Esophagus muscularis mucosa (tissue), 4 donors: ENCODE results near the gene FTO.

Experiments used
- CTCF ChIP-seq, 3 experiments: fragments of 200-600 bp in 2 of 3; fragments of 450-650 bp in 1 of 3; sonication (generic) in 2 of 3; IDR thresholded peaks; one replicate each; pipeline ENCODE4 v1.5.1; 2017 to 2019; ENCODE audit warnings: antibody characterized with exemption in 3 of 3, mild to moderate bottlenecking in 2 of 3, moderate library complexity in 1 of 3
- EP300 ChIP-seq: sonication (generic); formaldehyde crosslinking; IDR thresholded peaks from one replicate; pipeline ENCODE4 v1.6.1; 2017; ENCODE audit warnings: antibody characterized with exemption
- POLR2A ChIP-seq: fragments of 450-650 bp; IDR thresholded peaks from one replicate; pipeline ENCODE4 v1.6.1; 2017; ENCODE audit warnings: antibody characterized with exemption, moderate library complexity, mild to moderate bottlenecking, low read depth
- POLR2AphosphoS5 ChIP-seq, 2 donors: sonication (generic); formaldehyde crosslinking; IDR thresholded peaks; one replicate each; pipeline ENCODE4 v1.6.1; 2017; ENCODE audit warnings: antibody characterized with exemption in 2 of 2

GRCh38 chr16:53695070-53695469, 8.9 kb upstream of the FTO start:
- TF ChIP-seq POLR2A, result no peak
- TF ChIP-seq CTCF (IDR thresholded peaks at IDR 0.05), result no peak
- no peak for TF ChIP-seq POLR2AphosphoS5 (IDR thresholded peaks at IDR 0.05)
- no peak for TF ChIP-seq EP300
